GM12872 (cell line): ENCODE data around the gene KCTD10.

Experiments
- CTCF ChIP-seq: IDR thresholded peaks from 3 replicates; pipeline ENCODE4 v1.5.1; 2011; ENCODE audit warnings: low read depth, mild to moderate bottlenecking, low read length, moderate library complexity; ENCODE audit not compliant: insufficient read depth

Gene KCTD10

GRCh38 chr12:109423392-109423791, 53.7 kb downstream of the KCTD10 start:
- TF ChIP-seq CTCF, result no peak

DNA sequence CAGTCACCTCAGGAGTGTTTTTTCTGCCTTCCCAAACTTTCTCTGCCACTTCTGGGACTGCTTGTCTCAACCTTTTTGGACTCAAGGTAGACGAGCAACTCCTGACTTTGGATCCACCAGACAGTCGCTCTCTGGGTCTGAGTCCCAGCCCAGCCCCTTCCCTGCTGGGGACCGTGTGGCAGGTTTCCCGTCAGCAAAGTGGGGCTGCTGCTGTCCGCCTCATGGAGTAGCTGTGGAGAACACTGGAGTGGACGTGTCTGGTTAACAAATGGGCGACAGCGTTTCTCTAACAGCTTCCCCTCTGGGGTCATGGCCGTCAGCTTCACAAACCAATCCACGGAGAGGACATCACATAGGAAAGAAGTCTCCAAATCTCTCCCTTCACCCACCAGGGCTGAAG, 54.8 kb downstream of the KCTD10 start:
- TF ChIP-seq CTCF, result no peak

DNA sequence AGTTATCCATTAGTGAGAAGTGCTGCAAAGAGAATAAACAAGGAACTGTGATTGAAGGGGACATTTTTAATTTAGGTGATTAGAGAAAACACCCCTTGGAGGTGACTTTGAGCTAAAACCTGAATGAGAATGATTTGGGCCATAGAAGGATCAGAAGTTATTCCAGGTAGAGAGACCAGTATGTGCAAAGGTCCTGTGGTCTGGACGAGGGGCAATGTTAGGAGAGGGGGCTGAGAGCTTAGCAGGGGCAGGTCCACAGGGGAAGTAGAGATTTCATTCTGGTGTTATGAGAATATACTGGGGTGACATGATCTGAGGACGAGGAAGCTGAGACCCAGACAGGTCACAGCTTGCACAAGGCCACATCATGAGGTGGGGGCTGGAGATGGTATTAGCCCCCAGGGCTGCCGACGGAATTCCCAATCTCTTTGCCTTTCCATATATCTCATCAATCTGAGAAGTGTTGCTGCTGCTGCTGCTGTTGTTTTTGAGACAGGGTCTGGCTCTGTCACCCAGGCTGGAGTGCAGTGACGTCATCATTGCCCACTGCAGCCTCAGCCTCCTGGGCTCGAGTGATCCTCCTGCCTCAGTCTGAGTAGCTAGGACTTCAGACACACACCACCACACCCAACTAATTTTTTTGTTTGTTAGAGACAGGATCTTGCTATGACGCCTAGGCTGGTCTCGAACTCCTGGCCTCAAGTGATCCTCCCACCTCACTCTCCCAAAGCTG, 55.6 kb downstream of the KCTD10 start:
- no peak for TF ChIP-seq CTCF

DNA sequence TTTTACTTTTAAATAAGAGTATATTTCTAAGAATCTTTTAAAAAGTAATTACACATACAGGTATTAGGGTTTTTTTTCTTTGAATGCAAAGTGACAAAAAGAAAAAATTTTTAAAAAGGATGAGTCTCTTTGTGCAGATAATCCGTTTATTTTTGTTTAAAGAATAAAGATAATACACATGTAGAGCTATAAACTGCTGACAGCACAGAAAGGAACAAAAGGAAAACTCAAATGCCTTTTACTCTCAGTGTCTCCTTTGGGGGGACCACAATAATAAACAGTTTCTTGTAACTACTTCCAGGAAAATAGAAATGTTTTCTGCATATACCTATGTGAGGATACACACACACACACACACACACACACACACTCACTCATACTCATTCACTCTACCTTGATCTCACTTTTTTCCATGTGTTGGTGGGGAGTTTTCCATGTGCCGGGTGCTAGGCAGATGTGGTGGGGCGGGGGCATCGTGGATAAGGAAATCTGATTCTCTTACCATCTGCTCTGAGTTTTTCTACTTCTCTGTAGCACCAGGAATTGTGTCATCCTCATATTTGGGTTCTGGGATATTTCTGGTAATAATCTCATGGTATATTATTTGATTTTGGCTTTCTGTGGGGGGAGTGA, 58.1 kb downstream of the KCTD10 start:
- TF ChIP-seq CTCF, result no peak
